Measurements from ENCODE around the gene CYP1B1. TPM values are rescaled to one million over a fixed set of nuclear protein-coding genes. Genes with fewer than 3 reads are reported as not detected.

CYP1B1 gene
- total RNA-seq, 1 donor from 2014 or later: 54.5 TPM

- no peak for TF ChIP-seq CTCF (IDR thresholded peaks at IDR 0.05; ENCODE audit: unreplicated experiment)
- Mint-ChIP-seq H3K9me3 (no peaks in the 10 kb centered on the region), H3K27ac (no peak overlapping the region), H3K4me1 (peaks cover 34% of the 10 kb centered on the region), H3K4me3 (no peak overlapping the region), H3K27me3 (ENCODE audit: low read depth) (no peaks in the 10 kb centered on the region), H3K36me3 (no peaks in the 10 kb centered on the region)
- DNase-seq (ENCODE audit: low spot score in 2 of 2, unreplicated experiment in 2 of 2): no peak
Measured at GRCh38 chr2:38120829-38121228, 44.9 kb upstream of the CYP1B1 start.

- no peak for DNase-seq (ENCODE audit: low spot score in 2 of 2, unreplicated experiment in 2 of 2)
- H3K9me3 Mint-ChIP-seq: no peaks in the 10 kb centered on the region
- peaks cover 38% of the 10 kb centered on the region for H3K4me1 Mint-ChIP-seq
- no peak for TF ChIP-seq CTCF (IDR thresholded peaks at IDR 0.05; ENCODE audit: unreplicated experiment)
- H3K36me3 Mint-ChIP-seq: no peaks in the 10 kb centered on the region
- H3K27me3 Mint-ChIP-seq (ENCODE audit: low read depth): no peaks in the 10 kb centered on the region
- H3K4me3 Mint-ChIP-seq: no peak overlapping the region
- H3K27ac Mint-ChIP-seq: peak overlapping the region; percentile 82
Measured at GRCh38 chr2:38120264-38120592, 44.3 kb upstream of the CYP1B1 start.

GRCh38 chr2:38116762-38117161 lies 40.8 kb upstream of the CYP1B1 start:
- Mint-ChIP-seq H3K27ac (no peak overlapping the region), H3K27me3 (ENCODE audit: low read depth) (no peaks in the 10 kb centered on the region), H3K4me1 (peaks cover 59% of the 10 kb centered on the region), H3K36me3 (peaks cover 4% of the 10 kb centered on the region), H3K4me3 (no peak overlapping the region), H3K9me3 (peaks cover 11% of the 10 kb centered on the region)
- no peak for TF ChIP-seq CTCF (IDR thresholded peaks at IDR 0.05; ENCODE audit: unreplicated experiment)
- no peak for DNase-seq (ENCODE audit: low spot score in 2 of 2, unreplicated experiment in 2 of 2)

- Mint-ChIP-seq H3K27me3 (ENCODE audit: low read depth) (no peaks in the 10 kb centered on the region), H3K36me3 (peaks cover 6% of the 10 kb centered on the region), H3K4me1 (peaks cover 51% of the 10 kb centered on the region), H3K9me3 (peaks cover 13% of the 10 kb centered on the region), H3K4me3 (no peak overlapping the region), H3K27ac (peak overlapping the region; percentile 56)
- peak; percentile 53 to 82 for DNase-seq (ENCODE audit: low spot score in 2 of 2, unreplicated experiment in 2 of 2)
- peak; percentile 86 for TF ChIP-seq CTCF (IDR thresholded peaks at IDR 0.05; ENCODE audit: unreplicated experiment)
Measured at GRCh38 chr2:38115216-38116032, 39.5 kb upstream of the CYP1B1 start.

- Mint-ChIP-seq H3K27ac (peak overlapping the region; percentile 92), H3K36me3 (peaks cover 6% of the 10 kb centered on the region), H3K4me1 (peaks cover 53% of the 10 kb centered on the region), H3K27me3 (ENCODE audit: low read depth) (no peaks in the 10 kb centered on the region), H3K4me3 (no peak overlapping the region), H3K9me3 (peaks cover 13% of the 10 kb centered on the region)
- no peak for DNase-seq (ENCODE audit: low spot score in 2 of 2, unreplicated experiment in 2 of 2)
- TF ChIP-seq CTCF (IDR thresholded peaks at IDR 0.05; ENCODE audit: unreplicated experiment): no peak
Measured at GRCh38 chr2:38113981-38114708, 38.2 kb upstream of the CYP1B1 start.
